ENCODE measurements around the gene MIS18BP1. TPM values are rescaled to one million over a fixed set of nuclear protein-coding genes. Genes with fewer than 3 reads are reported as not detected.
"Not testable (repeated sequence)": the region's sequence is repeated elsewhere in the genome, so short reads cannot be mapped to it uniquely, and the experiment has no call there.

Gene MIS18BP1
- polyA plus RNA-seq: 10 to 100 TPM in 1 of 3 donors, 1 to 10 TPM in 2; 5.7 to 11.1 (median 9.0) TPM

GRCh38 chr14:45253070-45253753, at the start of gene MIS18BP1:
Gene MIS18BP1, minus strand, starts transcription at chr14:45253202. Its CDS starts 5,916 bp downstream, at chr14:45247286.
- H3K27ac ChIP-seq (ENCODE audit: low read depth, low read length): peak within 1 kb of the TSS; percentile 89
- WGBS, 3 donors: 1% methylated on average over 61 of the region's 61 CpGs

GRCh38 chr14:45298423-45299117, 45.6 kb upstream of the MIS18BP1 start:
- WGBS, 3 donors: 69 to 86% (median 83%) methylated on average over 4 of the region's 4 CpGs
- H3K27ac ChIP-seq (ENCODE audit: low read depth, low read length): no peak overlapping the region

- 67 to 81% (median 70%) methylated on average over 1 of the region's 1 CpG for WGBS, 3 donors
- H3K27ac ChIP-seq (ENCODE audit: low read depth, low read length): not testable (repeated sequence)
Measured at GRCh38 chr14:45294796-45295195, 41.8 kb upstream of the MIS18BP1 start.

- no peak overlapping the region for H3K27ac ChIP-seq (ENCODE audit: low read depth, low read length)
Measured at GRCh38 chr14:45290547-45290946, 37.5 kb upstream of the MIS18BP1 start.

- no peak overlapping the region for H3K27ac ChIP-seq (ENCODE audit: low read depth, low read length)
- WGBS, 3 donors: 54 to 67% (median 59%) methylated on average over 2 of the region's 2 CpGs
Measured at GRCh38 chr14:45287610-45288009, 34.6 kb upstream of the MIS18BP1 start.

GRCh38 chr14:45284802-45285201, 31.8 kb upstream of the MIS18BP1 start:
- 86 to 89% (median 87%) methylated on average over 2 of the region's 2 CpGs for WGBS, 3 donors

GRCh38 chr14:45281731-45282400, 28.9 kb upstream of the MIS18BP1 start:
- 86 to 93% (median 89%) methylated on average over 12 of the region's 12 CpGs for WGBS, 3 donors
- H3K27ac ChIP-seq (ENCODE audit: low read depth, low read length): not testable (repeated sequence)

More at GRCh38 chr14:45284802-45285201, 31.8 kb upstream of the MIS18BP1 start:
- H3K27ac ChIP-seq (ENCODE audit: low read depth, low read length): no peak overlapping the region

GRCh38 chr14:45271858-45272537, 19.0 kb upstream of the MIS18BP1 start:
- 89 to 93% (median 90%) methylated on average over 6 of the region's 6 CpGs for WGBS, 3 donors

GRCh38 chr14:45270031-45270430, 17.0 kb upstream of the MIS18BP1 start:
- H3K27ac ChIP-seq (ENCODE audit: low read depth, low read length): no peak overlapping the region
- 68 to 73% (median 70%) methylated on average over 1 of the region's 1 CpG for WGBS, 3 donors

More at GRCh38 chr14:45271858-45272537, 19.0 kb upstream of the MIS18BP1 start:
- H3K27ac ChIP-seq (ENCODE audit: low read depth, low read length): no peak overlapping the region

GRCh38 chr14:45267071-45267470, 14.1 kb upstream of the MIS18BP1 start:
- H3K27ac ChIP-seq (ENCODE audit: low read depth, low read length): no peak overlapping the region

GRCh38 chr14:45262637-45263036, 9.6 kb upstream of the MIS18BP1 start:
- H3K27ac ChIP-seq (ENCODE audit: low read depth, low read length): no peak overlapping the region
- WGBS, 3 donors: 57 to 88% (median 75%) methylated on average over 4 of the region's 4 CpGs

- no peak overlapping the region for H3K27ac ChIP-seq (ENCODE audit: low read depth, low read length)
- WGBS, 3 donors: 24 to 61% (median 44%) methylated on average over 2 of the region's 2 CpGs
Measured at GRCh38 chr14:45261209-45261608, 8.2 kb upstream of the MIS18BP1 start.

- no peak overlapping the region for H3K27ac ChIP-seq (ENCODE audit: low read depth, low read length)
- 98 to 100% (median 99%) methylated on average over 3 of the region's 3 CpGs for WGBS, 3 donors
Measured at GRCh38 chr14:45258805-45259204, 5.8 kb upstream of the MIS18BP1 start.

GRCh38 chr14:45258073-45258472, 5.1 kb upstream of the MIS18BP1 start:
- H3K27ac ChIP-seq (ENCODE audit: low read depth, low read length): no peak overlapping the region
- WGBS, 3 donors: 74 to 82% (median 80%) methylated on average over 1 of the region's 1 CpG

- 73 to 93% (median 77%) methylated on average over 4 of the region's 4 CpGs for whole genome bisulfite sequencing, 3 donors
- no peak overlapping the region for H3K27ac ChIP-seq (ENCODE audit: low read depth, low read length)
Measured at GRCh38 chr14:45254771-45255170, 1.8 kb upstream of the MIS18BP1 start.

GRCh38 chr14:45253754-45254310, 830 bp upstream of the MIS18BP1 start:
- peak overlapping the region; percentile 89 for H3K27ac ChIP-seq (ENCODE audit: low read depth, low read length)
- WGBS, 3 donors: 25 to 47% (median 40%) methylated on average over 23 of the region's 23 CpGs

- H3K27ac ChIP-seq (ENCODE audit: low read depth, low read length): no peak overlapping the region
- 0 to 1% (median 0%) methylated on average over 26 of the region's 26 CpGs for WGBS, 3 donors
Measured at GRCh38 chr14:45252366-45253069, 484 bp downstream of the MIS18BP1 start.

GRCh38 chr14:45251912-45252311, 1.1 kb downstream of the MIS18BP1 start:
- H3K27ac ChIP-seq (ENCODE audit: low read depth, low read length): no peak overlapping the region
- 11 to 17% (median 14%) methylated on average over 5 of the region's 5 CpGs for WGBS, 3 donors
